Panc1 (cell line): Measurements from ENCODE around the gene OAF. TPM values are rescaled to one million over a fixed set of nuclear protein-coding genes. Genes with fewer than 3 reads are reported as not detected.

Experiments used
- ATAC-seq: fragments of 200-7000 bp; cut with Tn5 transposase; 2 replicates; pipeline ENCODE4 v1.9.1; 2020; ENCODE audit warnings: mild to moderate bottlenecking, moderate library complexity
- BruUV-seq: library from RNA; stranded (reverse); fragments of 400-500 nt; replicated peaks from 2 replicates; lab custom pipeline; 2021; lab: Mats Ljungman, UMichigan
- CTCF ChIA-PET: fragments of 300-600 bp; sonication (Branson Sonifier 250); formaldehyde crosslinking; loops from one replicate; lab custom pipeline; 2022; ENCODE audit warnings: antibody characterized with exemption; lab: Charles Lee
- POLR2A ChIA-PET: fragments of 300-600 bp; sonication (Branson Sonifier 250); formaldehyde crosslinking; loops from one replicate; lab custom pipeline; 2022; ENCODE audit warnings: antibody characterized with exemption; lab: Charles Lee
- DNase-seq: peaks from one replicate; pipeline ENCODE4 v3.0.0-alpha.2; 2010; ENCODE audit warnings: low read depth, low spot score
- H3K27ac ChIP-seq: 2 replicates; pipeline ENCODE4 v1.5.1; 2011; ENCODE audit warnings: mild to moderate bottlenecking, low read length, inconsistent platforms
- H3K27me3 ChIP-seq: fragments of 200-500 bp; sonication (Bioruptor generic); 2 replicates; pipeline ENCODE4 v1.6.0; 2014; ENCODE audit warnings: low read length, inconsistent platforms; ENCODE audit not compliant: control insufficient read depth, insufficient read depth
- H3K36me3 ChIP-seq: fragments of 200-500 bp; sonication (Bioruptor generic); 2 replicates; pipeline ENCODE4 v1.5.1; 2014; ENCODE audit warnings: inconsistent platforms, mild to moderate bottlenecking, low read length, moderate library complexity; ENCODE audit not compliant: control insufficient read depth, insufficient read depth
- H3K4me1 ChIP-seq: 2 replicates; pipeline ENCODE4 v1.5.1; 2011; ENCODE audit warnings: inconsistent platforms, mild to moderate bottlenecking, low read length, moderate library complexity; ENCODE audit not compliant: control insufficient read depth, insufficient read depth
- H3K4me3 ChIP-seq, 2 experiments: 2 replicates each; pipeline ENCODE4 v1.5.1; 2011 to 2012; ENCODE audit warnings: low read depth in 2 of 2, low read length in 2 of 2, mild to moderate bottlenecking in 2 of 2, inconsistent platforms in 1 of 2, moderate library complexity in 1 of 2
- H3K9me3 ChIP-seq: fragments of 200-500 bp; sonication (Bioruptor generic); 2 replicates; pipeline ENCODE4 v1.5.1; 2014; ENCODE audit warnings: low read depth, mild to moderate bottlenecking, inconsistent platforms, low read length, moderate library complexity; ENCODE audit not compliant: control insufficient read depth, insufficient read depth
- POLR2AphosphoS5 ChIP-seq: IDR thresholded peaks from 2 replicates; pipeline ENCODE4 v1.6.1; 2012; ENCODE audit warnings: mild to moderate bottlenecking, low read depth, low read length, moderate library complexity
- SIN3A ChIP-seq: IDR thresholded peaks from 2 replicates; pipeline ENCODE4 v1.6.1; 2012; ENCODE audit warnings: low read depth, mild to moderate bottlenecking, low read length, moderate library complexity, borderline replicate concordance; ENCODE audit not compliant: insufficient read depth
- TCF7L2 ChIP-seq: IDR thresholded peaks from 2 replicates; pipeline ENCODE4 v1.6.1; 2011; ENCODE audit warnings: mild to moderate bottlenecking, low read depth, low read length, inconsistent platforms
- in situ Hi-C: cut with HindIII; loops from 2 replicates; pipeline ENCODE4 v1.10.0; 2016; ENCODE audit warnings: low sequenced_read_pairs, low pct_unique_long_range_greater_than_20kb
- intact Hi-C: fragments of 100-400 bp; cut with micrococcal nuclease; formaldehyde crosslinking; loops from one replicate; pipeline ENCODE4 v1.10.0; 2022; ENCODE audit not compliant: unreplicated experiment
- total RNA-seq: library from RNA; stranded (reverse); gene quantifications from one replicate; pipeline ENCODE4 v1.2.1, GENCODE V29; 2021; ENCODE audit not compliant: unreplicated experiment
- TF ChIP-seq, protein P1 (sequence below): fragments of 450-650 bp; IDR thresholded peaks from 2 replicates; pipeline ENCODE4 v1.5.1; 2017; ENCODE audit warnings: mild to moderate bottlenecking
- TF ChIP-seq, protein P2 (sequence below), 2 experiments: IDR thresholded peaks; 2 replicates each; pipeline ENCODE4 v1.6.1; 2011 to 2012; ENCODE audit warnings: low read depth in 2 of 2, control low read depth in 1 of 2, low read length in 1 of 2, mild to moderate bottlenecking in 1 of 2, moderate library complexity in 1 of 2; ENCODE audit not compliant: insufficient read depth in 1 of 2

OAF gene
- total RNA-seq, 1 experiment from 2014 or later: 13.7 TPM

DNA sequence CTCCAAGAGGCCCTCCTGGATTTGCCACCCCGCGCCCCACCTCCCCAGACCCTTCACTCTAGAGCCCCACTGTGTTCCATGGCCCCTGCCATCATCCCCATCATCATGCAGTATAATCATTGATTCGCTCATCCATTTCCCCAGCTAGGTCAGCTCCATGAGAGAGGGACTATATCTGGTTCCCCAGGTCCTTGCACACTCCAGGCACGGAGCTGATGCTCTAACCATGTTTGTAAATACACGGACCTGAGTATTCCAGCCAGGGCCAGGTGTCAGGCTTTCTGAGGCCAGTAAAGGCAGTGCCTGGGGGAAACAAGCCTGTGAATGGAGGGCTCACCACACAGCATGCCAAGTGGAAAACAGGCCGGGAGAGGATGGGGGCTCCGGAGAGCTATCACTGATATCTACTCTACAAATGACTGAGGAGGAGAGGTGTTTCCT lies 27.1 kb upstream of the OAF start:
- DNase-seq: no peak
- Histone ChIP-seq H3K27me3 (no peaks in the 10 kb centered on the region), H3K9me3 (no peaks in the 10 kb centered on the region), H3K4me3 (no peak overlapping the region), H3K36me3 (no peaks in the 10 kb centered on the region), H3K4me1 (no peaks in the 10 kb centered on the region), H3K27ac (no peak overlapping the region)
- ChIA-PET CTCF (no interaction called here), POLR2A (no interaction called here)
- no peak for TF ChIP-seq TCF7L2
- TF ChIP-seq, protein P1, sequence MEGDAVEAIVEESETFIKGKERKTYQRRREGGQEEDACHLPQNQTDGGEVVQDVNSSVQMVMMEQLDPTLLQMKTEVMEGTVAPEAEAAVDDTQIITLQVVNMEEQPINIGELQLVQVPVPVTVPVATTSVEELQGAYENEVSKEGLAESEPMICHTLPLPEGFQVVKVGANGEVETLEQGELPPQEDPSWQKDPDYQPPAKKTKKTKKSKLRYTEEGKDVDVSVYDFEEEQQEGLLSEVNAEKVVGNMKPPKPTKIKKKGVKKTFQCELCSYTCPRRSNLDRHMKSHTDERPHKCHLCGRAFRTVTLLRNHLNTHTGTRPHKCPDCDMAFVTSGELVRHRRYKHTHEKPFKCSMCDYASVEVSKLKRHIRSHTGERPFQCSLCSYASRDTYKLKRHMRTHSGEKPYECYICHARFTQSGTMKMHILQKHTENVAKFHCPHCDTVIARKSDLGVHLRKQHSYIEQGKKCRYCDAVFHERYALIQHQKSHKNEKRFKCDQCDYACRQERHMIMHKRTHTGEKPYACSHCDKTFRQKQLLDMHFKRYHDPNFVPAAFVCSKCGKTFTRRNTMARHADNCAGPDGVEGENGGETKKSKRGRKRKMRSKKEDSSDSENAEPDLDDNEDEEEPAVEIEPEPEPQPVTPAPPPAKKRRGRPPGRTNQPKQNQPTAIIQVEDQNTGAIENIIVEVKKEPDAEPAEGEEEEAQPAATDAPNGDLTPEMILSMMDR: no peak
- TF ChIP-seq SIN3A: no peak
- no peak for TF ChIP-seq POLR2AphosphoS5
- TF ChIP-seq, protein P2, sequence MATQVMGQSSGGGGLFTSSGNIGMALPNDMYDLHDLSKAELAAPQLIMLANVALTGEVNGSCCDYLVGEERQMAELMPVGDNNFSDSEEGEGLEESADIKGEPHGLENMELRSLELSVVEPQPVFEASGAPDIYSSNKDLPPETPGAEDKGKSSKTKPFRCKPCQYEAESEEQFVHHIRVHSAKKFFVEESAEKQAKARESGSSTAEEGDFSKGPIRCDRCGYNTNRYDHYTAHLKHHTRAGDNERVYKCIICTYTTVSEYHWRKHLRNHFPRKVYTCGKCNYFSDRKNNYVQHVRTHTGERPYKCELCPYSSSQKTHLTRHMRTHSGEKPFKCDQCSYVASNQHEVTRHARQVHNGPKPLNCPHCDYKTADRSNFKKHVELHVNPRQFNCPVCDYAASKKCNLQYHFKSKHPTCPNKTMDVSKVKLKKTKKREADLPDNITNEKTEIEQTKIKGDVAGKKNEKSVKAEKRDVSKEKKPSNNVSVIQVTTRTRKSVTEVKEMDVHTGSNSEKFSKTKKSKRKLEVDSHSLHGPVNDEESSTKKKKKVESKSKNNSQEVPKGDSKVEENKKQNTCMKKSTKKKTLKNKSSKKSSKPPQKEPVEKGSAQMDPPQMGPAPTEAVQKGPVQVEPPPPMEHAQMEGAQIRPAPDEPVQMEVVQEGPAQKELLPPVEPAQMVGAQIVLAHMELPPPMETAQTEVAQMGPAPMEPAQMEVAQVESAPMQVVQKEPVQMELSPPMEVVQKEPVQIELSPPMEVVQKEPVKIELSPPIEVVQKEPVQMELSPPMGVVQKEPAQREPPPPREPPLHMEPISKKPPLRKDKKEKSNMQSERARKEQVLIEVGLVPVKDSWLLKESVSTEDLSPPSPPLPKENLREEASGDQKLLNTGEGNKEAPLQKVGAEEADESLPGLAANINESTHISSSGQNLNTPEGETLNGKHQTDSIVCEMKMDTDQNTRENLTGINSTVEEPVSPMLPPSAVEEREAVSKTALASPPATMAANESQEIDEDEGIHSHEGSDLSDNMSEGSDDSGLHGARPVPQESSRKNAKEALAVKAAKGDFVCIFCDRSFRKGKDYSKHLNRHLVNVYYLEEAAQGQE (IDR thresholded peaks at IDR 0.05; ENCODE audit: insufficient read depth in 1 of 2, low read depth in 2 of 2, low read length in 1 of 2): no peak
- ATAC-seq: no peak
- BruUV-seq: no TSS peak
- in situ Hi-C loops (no loop called here), intact Hi-C loops (no loop called here)

DNA sequence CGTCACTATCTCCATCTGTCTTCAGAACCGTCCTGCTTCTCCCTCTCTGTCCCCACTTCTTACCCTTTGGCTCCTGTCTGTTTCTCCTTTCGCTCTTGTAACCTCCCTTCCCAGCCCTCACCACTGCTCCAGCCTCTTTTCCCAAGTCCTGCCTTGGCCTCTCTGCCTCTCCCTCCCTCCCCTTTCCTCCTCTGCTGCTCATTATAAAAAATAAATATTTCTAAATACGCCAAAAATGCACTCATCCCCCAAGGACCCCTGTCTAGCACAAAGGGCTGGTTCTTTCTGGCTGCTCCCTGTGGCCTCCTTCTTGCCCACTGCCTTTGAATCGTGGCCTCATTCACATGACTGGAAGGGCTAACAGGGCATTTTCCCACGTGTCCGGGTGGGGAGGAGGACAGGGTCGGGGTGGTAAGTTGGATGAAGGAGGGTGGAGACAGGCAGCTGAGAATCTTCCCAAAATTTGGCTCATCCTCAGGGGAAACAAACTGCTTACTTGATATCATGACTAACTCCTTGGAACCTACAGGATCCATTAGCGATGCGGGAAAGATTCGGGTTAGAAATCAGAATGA lies 26.4 kb upstream of the OAF start:
- no TSS peak for BruUV-seq
- POLR2A ChIA-PET: no interaction called here
- Histone ChIP-seq H3K36me3 (no peaks in the 10 kb centered on the region), H3K4me3 (no peak overlapping the region), H3K27me3 (no peaks in the 10 kb centered on the region), H3K9me3 (no peaks in the 10 kb centered on the region), H3K4me1 (no peaks in the 10 kb centered on the region), H3K27ac (no peak overlapping the region)
- in situ Hi-C loops (no loop called here), intact Hi-C loops (no loop called here)
- TF ChIP-seq POLR2AphosphoS5 (no peak), TCF7L2 (no peak), SIN3A (no peak)
- TF ChIP-seq, protein P1: no peak
- TF ChIP-seq, protein P2 (IDR thresholded peaks at IDR 0.05; ENCODE audit: insufficient read depth in 1 of 2, low read depth in 2 of 2, low read length in 1 of 2): no peak
- ATAC-seq (no peak), DNase-seq (no peak)
- CTCF ChIA-PET: no interaction called here
